ENCODE measurements around the gene PRR12.

PRR12 gene

GRCh38 chr19:49590971-49591730 is at the start of gene PRR12:
Gene PRR12, plus strand, starts transcription at chr19:49591182. Its CDS starts 473 bp downstream, at chr19:49591655.
- peak; percentile 69 for DNase-seq (ENCODE audit: low read depth)

- DNase-seq (ENCODE audit: low read depth): no peak
Measured at GRCh38 chr19:49541914-49542313, 49.1 kb upstream of the PRR12 start.

GRCh38 chr19:49542446-49542845 is 48.5 kb upstream of the PRR12 start:
- DNase-seq (ENCODE audit: low read depth): no peak

- no peak for DNase-seq (ENCODE audit: low read depth)
Measured at GRCh38 chr19:49543032-49543431, 48.0 kb upstream of the PRR12 start.

- DNase-seq (ENCODE audit: low read depth): no peak
Measured at GRCh38 chr19:49544154-49544553, 46.8 kb upstream of the PRR12 start.

GRCh38 chr19:49546825-49547565 is 44.0 kb upstream of the PRR12 start:
- DNase-seq (ENCODE audit: low read depth): no peak

GRCh38 chr19:49549045-49549444 is 41.9 kb upstream of the PRR12 start:
- no peak for DNase-seq (ENCODE audit: low read depth)

GRCh38 chr19:49551531-49551930 is 39.5 kb upstream of the PRR12 start:
- no peak for DNase-seq (ENCODE audit: low read depth)

- DNase-seq (ENCODE audit: low read depth): no peak
Measured at GRCh38 chr19:49552749-49553148, 38.2 kb upstream of the PRR12 start.

- DNase-seq (ENCODE audit: low read depth): no peak
Measured at GRCh38 chr19:49553451-49554271, 37.3 kb upstream of the PRR12 start.

GRCh38 chr19:49554701-49555181 is 36.2 kb upstream of the PRR12 start:
- DNase-seq (ENCODE audit: low read depth): no peak

GRCh38 chr19:49555600-49556411 is 35.2 kb upstream of the PRR12 start:
- no peak for DNase-seq (ENCODE audit: low read depth)

GRCh38 chr19:49556412-49557398 is 34.3 kb upstream of the PRR12 start:
- no peak for DNase-seq (ENCODE audit: low read depth)

- DNase-seq (ENCODE audit: low read depth): no peak
Measured at GRCh38 chr19:49557641-49558325, 33.2 kb upstream of the PRR12 start.

GRCh38 chr19:49558591-49558990 is 32.4 kb upstream of the PRR12 start:
- DNase-seq (ENCODE audit: low read depth): no peak

- no peak for DNase-seq (ENCODE audit: low read depth)
Measured at GRCh38 chr19:49559443-49559842, 31.5 kb upstream of the PRR12 start.

GRCh38 chr19:49559928-49560327 is 31.1 kb upstream of the PRR12 start:
- DNase-seq (ENCODE audit: low read depth): no peak

GRCh38 chr19:49560358-49560900 is 30.6 kb upstream of the PRR12 start:
- no peak for DNase-seq (ENCODE audit: low read depth)

GRCh38 chr19:49564616-49565045 is 26.4 kb upstream of the PRR12 start:
- DNase-seq (ENCODE audit: low read depth): no peak

All from stimulated activated CD8-positive, alpha-beta memory T cell treated with anti-CD3 and anti-CD28 coated beads, Interleukin-12 subunit alpha, Interleukin-12 subunit beta, amount 100 ng/mL, for 4 hours (primary cell).